ENCODE results near the gene RAI14.

RAI14 gene

DNA sequence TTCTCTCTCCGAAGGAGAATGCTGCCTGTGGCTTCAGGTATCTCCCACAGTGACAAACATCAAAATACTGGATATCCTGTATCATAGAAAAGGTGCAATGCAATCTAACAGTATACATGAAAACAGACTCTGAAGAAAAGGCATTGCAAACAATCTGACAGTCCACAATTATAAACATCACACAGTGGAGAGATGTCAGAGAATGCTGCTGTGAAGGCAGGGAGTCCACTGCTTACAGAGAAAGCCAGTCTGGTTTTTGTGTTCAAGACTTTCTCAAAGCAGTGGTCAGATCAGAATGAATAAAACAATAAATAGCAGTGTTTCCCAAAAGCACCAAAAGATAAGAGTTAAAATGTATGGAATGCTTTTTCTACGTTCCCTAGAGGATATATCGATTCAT is 211.5 kb downstream of the RAI14 start:
- Histone ChIP-seq H3K36me3 (ENCODE audit: insufficient read depth, low read length) (no peaks in the 10 kb centered on the region), H3K27ac (ENCODE audit: low read depth, low read length) (no peak overlapping the region), H3K4me1 (ENCODE audit: control insufficient read depth, insufficient read depth, low read length, unreplicated experiment) (no peaks in the 10 kb centered on the region), H3K4me3 (ENCODE audit: low read depth, low read length) (no peak overlapping the region), H3K79me2 (ENCODE audit: control insufficient read depth, insufficient read depth, low read length, unreplicated experiment) (no peaks in the 10 kb centered on the region), H2AFZ (ENCODE audit: low read length, unreplicated experiment) (no peak overlapping the region), H3K27me3 (ENCODE audit: insufficient read depth, low read length) (no peaks in the 10 kb centered on the region)

DNA sequence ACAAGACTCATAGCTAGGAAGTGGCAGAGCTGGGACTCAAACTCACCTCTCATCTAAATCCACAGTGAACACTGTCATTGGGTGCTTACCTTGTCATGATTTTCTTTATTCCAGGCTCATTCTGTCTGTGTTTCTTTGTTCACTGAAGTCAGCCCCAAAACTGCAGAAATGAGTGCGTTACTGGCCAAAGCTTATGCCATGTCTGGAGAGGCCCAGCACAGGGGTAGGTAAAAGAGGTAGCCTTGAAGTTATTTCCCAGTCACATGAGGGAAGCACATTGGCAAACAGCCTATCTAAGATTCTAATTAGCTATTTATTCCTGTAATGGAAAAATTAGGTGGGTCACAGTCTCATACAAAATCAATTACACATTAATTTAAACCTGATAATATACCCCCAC is 212.7 kb downstream of the RAI14 start:
- Histone ChIP-seq H3K36me3 (ENCODE audit: insufficient read depth, low read length) (no peaks in the 10 kb centered on the region), H3K79me2 (ENCODE audit: control insufficient read depth, insufficient read depth, low read length, unreplicated experiment) (no peaks in the 10 kb centered on the region), H3K27me3 (ENCODE audit: insufficient read depth, low read length) (no peaks in the 10 kb centered on the region), H3K4me1 (ENCODE audit: control insufficient read depth, insufficient read depth, low read length, unreplicated experiment) (no peaks in the 10 kb centered on the region), H3K27ac (ENCODE audit: low read depth, low read length) (no peak overlapping the region), H2AFZ (ENCODE audit: low read length, unreplicated experiment) (no peak overlapping the region), H3K4me3 (ENCODE audit: low read depth, low read length) (no peak overlapping the region)

DNA sequence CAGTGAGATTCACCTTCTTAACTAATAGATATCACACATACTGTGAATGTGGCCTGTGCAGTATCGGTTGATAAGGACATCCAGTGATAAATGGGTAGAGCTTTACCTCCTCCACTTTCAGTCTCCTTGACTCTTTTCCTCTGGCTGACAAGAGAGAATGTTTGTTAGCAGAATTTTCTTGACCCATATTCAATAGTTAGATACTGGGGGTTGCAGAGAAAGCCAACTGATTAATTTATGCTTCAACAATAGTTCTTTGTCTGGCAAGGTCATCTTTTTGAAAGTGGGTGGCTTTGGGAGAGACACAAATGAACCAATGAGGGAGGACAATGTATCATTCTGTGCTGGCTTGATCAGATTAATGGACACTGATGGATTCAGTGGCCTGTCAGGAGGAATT is 213.1 kb downstream of the RAI14 start:
- Histone ChIP-seq H2AFZ (ENCODE audit: low read length, unreplicated experiment) (no peak overlapping the region), H3K27ac (ENCODE audit: low read depth, low read length) (no peak overlapping the region), H3K36me3 (ENCODE audit: insufficient read depth, low read length) (no peaks in the 10 kb centered on the region), H3K4me3 (ENCODE audit: low read depth, low read length) (no peak overlapping the region), H3K27me3 (ENCODE audit: insufficient read depth, low read length) (no peaks in the 10 kb centered on the region), H3K4me1 (ENCODE audit: control insufficient read depth, insufficient read depth, low read length, unreplicated experiment) (no peaks in the 10 kb centered on the region), H3K79me2 (ENCODE audit: control insufficient read depth, insufficient read depth, low read length, unreplicated experiment) (no peaks in the 10 kb centered on the region)

DNA sequence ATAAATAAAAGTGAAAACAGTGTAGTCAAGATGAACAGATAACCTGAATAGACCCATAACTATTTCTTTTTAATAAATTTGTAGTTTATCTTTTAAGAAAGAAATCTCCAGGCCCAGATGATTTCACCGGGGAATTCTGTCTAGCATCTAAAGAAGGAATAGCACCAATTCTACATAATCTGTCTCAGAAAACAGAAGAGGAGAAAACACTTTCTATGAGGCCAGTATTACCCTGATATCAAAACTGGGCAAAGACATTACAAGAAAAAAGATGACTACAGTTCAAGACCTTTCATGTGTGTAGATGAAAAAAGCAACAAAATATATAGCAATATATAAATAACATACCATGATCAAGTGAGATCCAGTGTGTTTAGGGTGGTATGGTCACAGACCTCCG is 214.3 kb downstream of the RAI14 start:
- H3K36me3 ChIP-seq (ENCODE audit: insufficient read depth, low read length) = no peaks in the 10 kb centered on the region
- H3K4me3 ChIP-seq (ENCODE audit: low read depth, low read length) = no peak overlapping the region
- no peaks in the 10 kb centered on the region for H3K27me3 ChIP-seq (ENCODE audit: insufficient read depth, low read length)
- no peak overlapping the region for H2AFZ ChIP-seq (ENCODE audit: low read length, unreplicated experiment)
- H3K4me1 ChIP-seq (ENCODE audit: control insufficient read depth, insufficient read depth, low read length, unreplicated experiment) = no peaks in the 10 kb centered on the region
- H3K79me2 ChIP-seq (ENCODE audit: control insufficient read depth, insufficient read depth, low read length, unreplicated experiment) = no peaks in the 10 kb centered on the region
- H3K27ac ChIP-seq (ENCODE audit: low read depth, low read length) = no peak overlapping the region

DNA sequence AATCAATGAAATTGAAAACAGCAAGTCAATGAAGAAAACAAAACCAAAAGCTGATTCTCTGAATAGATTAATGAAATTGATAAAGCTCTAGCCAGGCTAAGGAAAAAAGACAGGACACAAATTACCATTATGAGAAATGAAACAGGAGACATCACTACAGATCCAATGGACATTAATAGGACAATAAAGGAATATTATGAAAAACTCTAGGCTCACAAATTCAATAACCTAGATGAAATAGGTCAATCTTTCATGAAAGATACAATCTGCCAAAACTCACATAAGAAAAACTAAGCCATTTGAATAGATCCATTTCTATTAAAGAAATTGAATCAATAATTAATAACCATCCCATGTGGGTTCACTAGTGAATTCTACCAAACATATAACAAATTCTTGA is 220.1 kb downstream of the RAI14 start:
- no peaks in the 10 kb centered on the region for H3K36me3 ChIP-seq (ENCODE audit: insufficient read depth, low read length)
- H3K27ac ChIP-seq (ENCODE audit: low read depth, low read length) = no peak overlapping the region
- H3K4me1 ChIP-seq (ENCODE audit: control insufficient read depth, insufficient read depth, low read length, unreplicated experiment) = no peaks in the 10 kb centered on the region
- H3K4me3 ChIP-seq (ENCODE audit: low read depth, low read length) = no peak overlapping the region
- no peaks in the 10 kb centered on the region for H3K79me2 ChIP-seq (ENCODE audit: control insufficient read depth, insufficient read depth, low read length, unreplicated experiment)
- H2AFZ ChIP-seq (ENCODE audit: low read length, unreplicated experiment) = no peak overlapping the region
- no peaks in the 10 kb centered on the region for H3K27me3 ChIP-seq (ENCODE audit: insufficient read depth, low read length)

DNA sequence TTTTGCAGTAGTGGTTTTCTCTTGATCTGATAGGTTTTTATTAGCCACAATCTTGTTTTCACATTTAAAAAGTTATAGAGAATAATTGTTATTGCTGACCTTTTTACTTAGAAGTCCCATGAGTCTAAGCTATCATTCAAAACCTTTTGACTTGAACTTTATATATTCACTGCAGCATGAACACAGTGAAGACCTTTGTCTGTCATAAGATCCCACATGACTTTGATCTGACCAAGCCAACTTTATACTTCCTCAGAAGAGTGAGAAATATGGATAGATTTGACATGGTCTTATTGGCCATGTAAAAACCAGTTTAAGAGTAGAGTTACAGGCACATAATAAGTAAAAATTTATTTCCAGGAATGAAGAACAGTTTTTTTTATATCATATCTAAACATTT is 225.1 kb downstream of the RAI14 start:
- Histone ChIP-seq H3K27me3 (ENCODE audit: insufficient read depth, low read length) (no peaks in the 10 kb centered on the region), H3K4me3 (ENCODE audit: low read depth, low read length) (no peak overlapping the region), H3K4me1 (ENCODE audit: control insufficient read depth, insufficient read depth, low read length, unreplicated experiment) (no peaks in the 10 kb centered on the region), H3K27ac (ENCODE audit: low read depth, low read length) (no peak overlapping the region), H3K79me2 (ENCODE audit: control insufficient read depth, insufficient read depth, low read length, unreplicated experiment) (no peaks in the 10 kb centered on the region), H3K36me3 (ENCODE audit: insufficient read depth, low read length) (no peaks in the 10 kb centered on the region), H2AFZ (ENCODE audit: low read length, unreplicated experiment) (no peak overlapping the region)

All from ACC112 (cell line).